NK-92 treated with Interleukin-12 subunit alpha and Interleukin-12 subunit beta, amount 100 ng/mL, for 24 hours (cell line): ENCODE measurements around the gene APOBEC3B.
"Not testable (repeated sequence)": the region's sequence is repeated elsewhere in the genome, so short reads cannot be mapped to it uniquely, and the experiment has no call there.

Source experiments
- DNase-seq: peaks from one replicate; lab custom pipeline; 2025; lab: John Stamatoyannopoulos, UW

Gene APOBEC3B

DNA sequence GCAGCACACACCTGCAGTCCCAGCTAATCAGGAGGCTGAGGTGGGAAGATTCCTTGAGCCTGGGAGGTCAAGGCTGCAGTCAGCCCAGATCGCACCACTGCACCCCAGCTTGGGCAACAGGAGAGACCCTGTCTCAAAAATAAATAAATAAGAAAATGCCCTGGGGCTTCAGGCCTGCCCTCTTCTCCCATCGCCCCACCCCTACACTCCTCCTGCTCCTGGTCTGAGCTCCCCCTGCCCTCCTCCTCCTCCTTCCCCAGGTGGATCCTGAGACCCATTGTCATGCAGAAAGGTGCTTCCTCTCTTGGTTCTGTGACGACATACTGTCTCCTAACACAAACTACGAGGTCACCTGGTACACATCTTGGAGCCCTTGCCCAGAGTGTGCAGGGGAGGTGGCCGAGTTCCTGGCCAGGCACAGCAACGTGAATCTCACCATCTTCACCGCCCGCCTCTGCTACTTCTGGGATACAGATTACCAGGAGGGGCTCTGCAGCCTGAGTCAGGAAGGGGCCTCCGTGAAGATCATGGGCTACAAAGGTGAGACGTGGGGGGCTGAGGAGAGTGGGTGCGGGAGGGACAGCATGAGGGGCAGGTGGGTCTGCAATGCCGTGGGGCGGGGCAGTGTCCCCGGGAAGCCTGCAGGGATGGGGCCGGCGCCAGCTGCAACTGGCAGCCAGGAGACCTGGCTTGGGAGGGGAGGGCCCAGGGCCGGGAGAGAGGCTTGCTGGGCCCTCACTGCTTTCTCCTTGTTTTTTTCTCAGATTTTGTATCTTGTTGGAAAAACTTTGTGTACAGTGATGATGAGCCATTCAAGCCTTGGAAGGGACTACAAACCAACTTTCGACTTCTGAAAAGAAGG, 49.5 kb downstream of the APOBEC3B start:
- not testable (repeated sequence) for DNase-seq

GRCh38 chr22:39037071-39037470, 54.9 kb downstream of the APOBEC3B start:
- DNase-seq: not testable (repeated sequence)

DNA sequence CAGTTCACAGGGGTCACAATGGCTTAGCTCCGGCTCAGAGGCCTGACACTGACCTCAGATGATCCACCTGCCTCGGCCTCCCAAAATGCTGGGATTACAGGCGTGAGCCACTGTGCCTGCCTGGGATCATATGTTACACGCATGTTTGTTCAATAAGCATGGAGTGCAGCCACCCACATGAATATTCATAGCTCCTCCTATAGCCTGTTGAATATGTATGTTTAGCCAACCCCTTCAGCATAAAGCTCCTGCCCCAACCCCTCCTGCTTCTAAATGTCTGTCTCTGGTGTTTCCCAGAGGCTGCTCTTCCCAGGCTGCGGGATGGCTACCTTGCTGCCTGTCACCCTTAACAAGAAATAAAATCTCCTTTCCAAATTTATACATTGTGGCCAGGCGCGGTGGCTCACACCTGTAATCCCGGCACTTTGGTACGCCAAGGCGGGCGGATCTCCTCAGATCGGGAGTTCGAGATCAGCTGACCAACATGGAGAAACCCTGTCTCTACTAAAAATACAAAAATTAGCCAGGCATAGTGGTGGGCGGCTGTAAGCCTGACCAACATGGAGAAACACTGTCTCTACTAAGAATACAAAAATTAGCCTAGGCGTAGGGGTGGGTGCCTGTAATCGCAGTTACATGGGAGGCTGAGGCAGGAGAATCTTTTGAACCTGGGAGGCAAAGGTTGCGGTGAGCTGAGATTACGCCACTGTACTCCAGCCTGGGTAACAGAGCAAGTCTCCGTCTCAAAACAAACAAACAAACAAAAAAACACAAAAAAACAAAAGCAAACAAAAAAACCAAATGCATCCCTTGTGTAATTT, 57.4 kb downstream of the APOBEC3B start:
- DNase-seq: no peak

GRCh38 chr22:39040155-39040537, 58.0 kb downstream of the APOBEC3B start:
- not testable (repeated sequence) for DNase-seq

DNA sequence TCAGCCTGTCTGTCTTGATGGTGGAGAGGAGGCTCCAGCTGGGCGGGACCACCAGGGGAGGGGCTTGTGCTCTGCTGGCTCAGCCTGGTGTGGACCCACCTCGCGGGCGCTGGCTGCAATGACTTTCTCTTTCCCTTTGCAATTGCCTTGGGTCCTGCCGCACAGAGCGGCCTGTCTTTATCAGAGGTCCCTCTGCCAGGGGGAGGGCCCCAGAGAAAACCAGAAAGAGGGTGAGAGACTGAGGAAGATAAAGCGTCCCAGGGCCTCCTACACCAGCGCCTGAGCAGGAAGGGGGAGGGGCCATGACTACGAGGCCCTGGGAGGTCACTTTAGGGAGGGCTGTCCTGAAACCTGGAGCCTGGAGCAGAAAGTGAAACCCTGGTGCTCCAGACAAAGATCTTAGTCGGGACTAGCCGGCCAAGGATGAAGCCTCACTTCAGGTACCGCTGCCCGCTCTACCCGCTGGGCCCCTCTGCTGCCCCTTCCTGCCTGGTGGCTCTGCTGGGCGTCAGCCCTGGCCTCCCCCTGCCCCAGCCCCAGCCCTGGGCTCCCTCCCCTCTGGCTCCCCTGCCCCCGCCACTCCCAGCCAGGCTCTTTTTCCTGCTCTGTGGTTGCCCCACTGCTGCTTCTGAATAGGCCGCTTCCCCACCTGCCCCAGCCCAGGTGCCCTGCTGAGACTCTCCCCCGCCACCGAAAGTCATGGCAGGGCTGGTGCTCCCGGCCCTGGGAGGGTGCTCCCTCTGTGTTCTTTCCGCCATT, 58.6 kb downstream of the APOBEC3B start, which contains the start of gene APOBEC3F:
Gene APOBEC3F, plus strand, starts transcription at position 327 of the 759 bp plus-strand sequence. Its CDS starts 97 bp downstream, at position 424.
- DNase-seq: peak; percentile 59

- DNase-seq: no peak
Measured at GRCh38 chr22:39041908-39042307, 59.8 kb downstream of the APOBEC3B start.
